Brain pericyte (primary cell): ENCODE measurements around the gene ZNF76.

Experiments used
- DNase-seq: peaks from one replicate; pipeline ENCODE4 v3.0.0-alpha.2; 2012; ENCODE audit warnings: low read depth, low spot score

The ZNF76 gene

DNA sequence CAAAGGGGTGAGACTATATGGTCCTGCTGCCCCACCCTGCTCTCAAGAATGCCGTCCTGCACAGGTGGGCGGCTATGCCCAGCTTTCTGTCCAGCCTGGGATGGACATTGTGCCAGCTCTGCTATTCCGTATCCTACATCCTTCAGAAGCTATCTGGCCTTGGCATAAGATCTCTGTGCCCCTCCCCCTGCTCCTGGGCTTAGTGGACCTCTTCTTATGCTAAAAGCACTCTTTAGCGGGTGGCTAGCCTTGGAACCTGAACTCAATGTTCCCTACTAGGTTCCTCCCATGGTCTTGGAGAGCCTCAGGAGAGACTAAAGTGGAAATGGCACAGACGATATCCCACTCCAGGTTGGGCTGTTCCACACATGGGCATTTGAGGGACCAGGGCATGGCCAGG is 23.3 kb upstream of the ZNF76 start:
- no peak for DNase-seq

- no peak for DNase-seq
Measured at GRCh38 chr6:35237476-35237875, 22.1 kb upstream of the ZNF76 start.

GRCh38 chr6:35238843-35239289 is 20.7 kb upstream of the ZNF76 start:
- DNase-seq: no peak

GRCh38 chr6:35239581-35239980 is 20.0 kb upstream of the ZNF76 start:
- no peak for DNase-seq

- DNase-seq: no peak
Measured at GRCh38 chr6:35240838-35241801, 18.4 kb upstream of the ZNF76 start.

DNA sequence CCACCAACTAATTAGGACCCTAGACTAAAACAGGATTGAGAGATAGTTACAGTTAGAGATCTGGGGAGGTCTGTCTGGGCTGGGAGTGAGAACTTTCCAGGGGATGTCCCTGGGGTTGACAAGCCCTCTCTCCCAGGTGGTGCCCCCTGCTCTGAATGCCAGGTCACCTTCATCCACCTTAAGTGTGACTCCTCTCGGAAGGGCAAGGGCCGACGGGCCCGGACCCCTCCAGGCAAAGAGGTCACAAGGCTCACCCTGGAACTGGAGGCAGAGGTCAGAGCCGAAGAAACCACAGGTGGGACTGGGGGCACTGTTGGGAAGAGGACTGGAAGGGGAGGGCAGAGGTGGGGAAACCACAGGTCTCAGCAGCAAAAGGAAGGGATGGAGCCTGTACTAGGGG is 17.0 kb upstream of the ZNF76 start:
- DNase-seq: no peak

- no peak for DNase-seq
Measured at GRCh38 chr6:35242906-35243305, 16.6 kb upstream of the ZNF76 start.

- DNase-seq: no peak
Measured at GRCh38 chr6:35243386-35243958, 16.1 kb upstream of the ZNF76 start.

DNA sequence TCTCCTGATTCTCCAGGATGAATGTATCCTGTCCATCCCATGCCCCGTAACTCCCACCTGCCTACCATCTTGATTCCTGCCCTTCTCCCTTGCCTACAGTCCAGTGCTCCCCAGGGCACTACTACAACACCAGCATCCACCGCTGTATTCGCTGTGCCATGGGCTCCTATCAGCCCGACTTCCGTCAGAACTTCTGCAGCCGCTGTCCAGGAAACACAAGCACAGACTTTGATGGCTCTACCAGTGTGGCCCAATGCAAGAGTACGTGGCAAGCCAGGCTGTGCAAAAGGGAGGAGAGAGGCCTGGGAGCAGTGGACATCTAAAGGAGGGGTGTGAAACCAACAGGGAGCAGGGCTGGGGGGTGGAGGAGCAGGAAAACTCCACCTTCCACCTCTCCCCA is 15.0 kb upstream of the ZNF76 start:
- DNase-seq: no peak

DNA sequence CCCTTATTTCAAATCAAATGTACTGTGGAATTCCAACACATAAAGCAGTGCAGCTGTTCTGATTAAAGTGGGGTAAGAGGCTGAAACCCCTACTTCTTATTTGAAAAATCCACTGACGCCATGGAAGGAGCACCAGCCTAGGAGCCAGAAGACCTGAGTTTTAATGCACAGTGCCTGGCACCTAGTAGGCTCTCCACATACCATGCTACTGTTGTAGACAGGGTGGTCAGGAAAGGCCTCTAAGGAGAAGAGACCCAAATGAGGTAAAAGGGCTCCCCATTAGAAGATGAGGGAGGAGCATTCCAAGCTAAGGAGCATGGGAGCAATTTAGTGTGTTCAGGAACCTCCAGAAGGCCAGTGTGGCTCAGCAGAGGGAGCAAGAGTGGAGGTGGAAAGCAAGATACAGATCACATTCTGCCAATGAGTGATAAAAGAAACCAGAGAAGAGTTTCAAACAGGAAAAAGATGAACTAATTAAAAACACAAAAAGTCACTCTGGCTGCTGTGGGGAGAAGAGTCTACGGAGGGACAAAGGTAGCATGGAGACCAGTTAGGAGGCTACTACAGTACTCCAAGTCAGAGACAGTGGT is 11.8 kb upstream of the ZNF76 start:
- DNase-seq: no peak

DNA sequence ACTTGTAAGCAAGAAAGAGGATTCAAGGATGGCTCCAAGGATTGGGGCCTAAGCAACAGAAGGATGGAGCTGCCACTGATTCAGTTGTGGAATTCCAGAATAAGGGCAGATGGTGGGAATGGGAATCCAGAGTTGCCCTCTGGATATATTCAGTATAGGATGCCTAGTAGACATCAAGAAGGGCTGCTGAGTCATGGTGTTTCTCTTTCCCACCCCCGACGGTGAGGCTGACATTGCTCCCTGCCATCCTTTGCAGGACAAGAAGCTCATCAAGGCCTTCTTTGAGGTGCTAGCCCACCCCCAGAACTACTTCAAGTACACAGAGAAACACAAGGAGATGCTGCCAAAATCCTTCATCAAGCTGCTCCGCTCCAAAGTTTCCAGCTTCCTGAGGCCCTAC is 11.2 kb upstream of the ZNF76 start:
- no peak for DNase-seq

- no peak for DNase-seq
Measured at GRCh38 chr6:35248965-35249364, 10.6 kb upstream of the ZNF76 start.

- DNase-seq: no peak
Measured at GRCh38 chr6:35251949-35252348, 7.6 kb upstream of the ZNF76 start.

GRCh38 chr6:35253249-35253648 is 6.3 kb upstream of the ZNF76 start:
- no peak for DNase-seq

GRCh38 chr6:35258336-35258735 is 1.2 kb upstream of the ZNF76 start:
- DNase-seq: no peak

GRCh38 chr6:35258858-35259193 is 709 bp upstream of the ZNF76 start:
- DNase-seq: no peak

- no peak for DNase-seq
Measured at GRCh38 chr6:35259948-35260590, 534 bp downstream of the ZNF76 start.

DNA sequence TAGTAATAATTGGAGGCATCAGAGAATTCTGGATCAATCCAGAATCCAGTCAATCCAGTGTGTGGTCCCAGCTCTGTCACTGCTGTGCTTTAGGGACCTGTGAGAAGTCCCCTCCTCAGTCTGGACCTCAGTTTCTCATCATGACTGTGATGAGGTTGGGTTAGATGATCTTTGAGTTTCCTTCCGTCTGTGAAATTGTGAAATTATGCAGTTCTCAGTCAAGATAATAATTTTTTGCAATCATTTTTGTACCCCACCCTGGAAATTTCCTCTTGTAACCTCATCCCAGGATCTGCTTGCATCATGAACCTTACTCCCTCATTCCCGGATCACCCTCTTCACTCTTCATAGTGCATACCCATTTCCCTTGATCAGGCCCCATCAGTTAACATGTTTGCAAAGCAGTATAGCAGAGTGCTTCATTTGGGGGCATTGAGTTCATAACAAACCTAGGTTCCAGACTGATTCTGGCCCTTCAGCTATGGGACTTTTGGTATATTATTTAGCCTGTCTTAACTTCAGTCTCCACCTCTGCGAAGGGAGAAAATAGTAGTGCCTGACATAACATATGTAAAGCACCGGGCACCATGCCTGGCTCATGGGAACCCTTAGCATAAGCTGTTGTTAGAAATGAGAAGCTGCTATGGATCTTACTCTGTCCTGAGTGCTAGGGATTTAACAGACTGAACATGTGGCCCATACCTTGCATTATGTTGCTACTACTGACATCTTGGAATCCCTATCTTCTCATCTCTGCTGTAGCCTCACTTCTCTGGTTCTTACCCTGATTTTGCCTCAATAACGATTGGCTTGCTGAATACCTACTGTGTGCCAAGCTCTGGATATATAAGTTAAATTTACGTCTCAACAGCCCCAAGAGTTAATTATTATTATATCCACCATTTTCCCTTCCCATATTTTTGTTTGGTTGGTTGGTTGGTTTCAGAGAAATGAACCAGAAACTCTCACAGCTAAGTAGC is 1.3 kb downstream of the ZNF76 start:
- no peak for DNase-seq

GRCh38 chr6:35262596-35262995 is 3.1 kb downstream of the ZNF76 start:
- DNase-seq: no peak

DNA sequence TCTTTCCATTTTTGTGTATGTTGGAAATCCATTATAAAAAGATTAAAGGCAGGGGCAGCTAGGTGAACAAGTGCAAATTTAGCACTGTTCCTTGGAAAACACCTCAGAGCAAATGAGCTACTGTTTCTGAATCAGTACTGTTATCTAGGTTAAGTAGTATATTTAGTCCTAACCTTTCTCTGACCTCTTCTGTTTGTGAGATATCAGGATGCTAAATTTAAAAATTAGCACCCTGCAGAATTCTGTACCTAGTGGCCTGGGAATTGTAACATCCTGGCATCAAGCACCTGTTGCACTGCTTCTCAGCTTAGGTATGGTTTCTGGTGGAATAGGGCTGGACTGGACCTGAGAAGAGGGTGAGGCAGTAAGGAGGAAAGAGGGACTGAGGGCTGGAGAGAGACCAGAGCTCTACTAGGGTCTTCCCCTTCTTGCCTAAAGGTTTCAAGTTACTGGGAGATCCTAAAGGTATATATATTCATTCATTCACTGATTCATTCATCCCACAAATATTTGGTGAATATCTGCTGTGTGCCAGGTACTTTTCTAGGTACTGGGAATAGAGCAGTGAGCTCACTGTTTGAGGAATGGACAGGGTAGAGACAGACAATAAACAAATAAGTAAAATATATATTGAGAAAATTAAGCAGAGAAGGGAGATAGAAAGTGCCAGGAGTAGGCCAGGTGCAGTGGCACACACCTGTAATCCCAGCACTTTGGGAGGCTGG is 5.2 kb downstream of the ZNF76 start:
- no peak for DNase-seq

GRCh38 chr6:35265523-35265922 is 6.0 kb downstream of the ZNF76 start:
- DNase-seq: no peak
